ENCODE results near the gene TMBIM6. TPM values are rescaled to one million over a fixed set of nuclear protein-coding genes. Genes with fewer than 3 reads are reported as not detected.

Gene TMBIM6
- total and polyA plus RNA-seq, 9 of the 15 experiments (the other 6 are each of a cell fraction or from before 2014, with no cell fraction given): 147 to 1,288 (median 352) TPM

DNA sequence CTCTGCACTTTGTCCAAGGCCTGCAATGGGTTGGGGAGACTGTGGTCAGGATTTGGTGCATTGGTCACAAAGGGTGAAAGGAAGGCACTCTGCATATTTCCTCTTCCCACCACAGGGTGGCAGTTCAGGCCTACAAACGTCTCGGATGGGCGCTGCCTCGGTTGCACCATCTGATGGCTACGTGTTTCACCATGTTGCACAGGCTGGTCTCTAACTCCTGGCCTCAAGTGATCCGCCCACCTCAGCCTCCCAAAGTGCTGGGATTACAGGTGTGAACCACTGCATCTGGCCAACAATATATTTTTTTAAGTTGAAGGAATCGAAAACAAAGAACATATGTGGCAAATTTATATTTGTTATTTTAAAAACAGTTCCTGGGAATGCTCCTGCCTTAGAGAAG, 35.1 kb downstream of the TMBIM6 start (continued):
- TF ChIP-seq CHD1 (IDR thresholded peaks at IDR 0.05; ENCODE audit: low read length) (no peak), ZNF224 (CRISPR knock-in tag; IDR thresholded peaks at IDR 0.05) (no peak), HDAC6 (IDR thresholded peaks at IDR 0.05; ENCODE audit: low read depth, low read length) (no peak), TEAD1 (CRISPR knock-in tag; IDR thresholded peaks at IDR 0.05) (peak in 1 of 2 experiments; percentile 36; a peak in 1 of 4 replicates), SRSF7 (optimal IDR thresholded peaks at IDR 0.05; ENCODE audit: low read depth, low read length) (no peak), ETV1 (tag; conservative IDR thresholded peaks at IDR 0.05; ENCODE audit: low read depth) (no peak), ARNT (IDR thresholded peaks at IDR 0.05) (no peak), KDM4B (IDR thresholded peaks at IDR 0.05; ENCODE audit: borderline replicate concordance in 2 of 2, low read depth in 1 of 2) (no peak), KLF16 (IDR thresholded peaks at IDR 0.05) (0 out of 2 replicates have a peak, but pooled peaks have one; percentile 29), ZKSCAN1 (IDR thresholded peaks at IDR 0.05; ENCODE audit: low read depth, low read length) (peak; percentile 1; the same call in 1 of the 2 replicates), CBX2 (IDR thresholded peaks at IDR 0.05; ENCODE audit: insufficient read depth, low read length, poor library complexity, severe bottlenecking) (no peak), FOSL1 (tag; conservative IDR thresholded peaks at IDR 0.05) (no peak), KAT8 (IDR thresholded peaks at IDR 0.05; ENCODE audit: low read depth) (no peak), HDAC1 (IDR thresholded peaks at IDR 0.05) (no peak), ARID1B (IDR thresholded peaks at IDR 0.05) (peak; percentile 38; the same call in 1 of the 2 replicates), BCL6 (CRISPR knock-in tag; IDR thresholded peaks at IDR 0.05) (no peak)
- TF ChIP-seq, protein P1, sequence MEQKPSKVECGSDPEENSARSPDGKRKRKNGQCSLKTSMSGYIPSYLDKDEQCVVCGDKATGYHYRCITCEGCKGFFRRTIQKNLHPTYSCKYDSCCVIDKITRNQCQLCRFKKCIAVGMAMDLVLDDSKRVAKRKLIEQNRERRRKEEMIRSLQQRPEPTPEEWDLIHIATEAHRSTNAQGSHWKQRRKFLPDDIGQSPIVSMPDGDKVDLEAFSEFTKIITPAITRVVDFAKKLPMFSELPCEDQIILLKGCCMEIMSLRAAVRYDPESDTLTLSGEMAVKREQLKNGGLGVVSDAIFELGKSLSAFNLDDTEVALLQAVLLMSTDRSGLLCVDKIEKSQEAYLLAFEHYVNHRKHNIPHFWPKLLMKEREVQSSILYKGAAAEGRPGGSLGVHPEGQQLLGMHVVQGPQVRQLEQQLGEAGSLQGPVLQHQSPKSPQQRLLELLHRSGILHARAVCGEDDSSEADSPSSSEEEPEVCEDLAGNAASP (IDR thresholded peaks at IDR 0.05): no peak; the same call in 1 of the 2 replicates
- TF ChIP-seq, protein P2, sequence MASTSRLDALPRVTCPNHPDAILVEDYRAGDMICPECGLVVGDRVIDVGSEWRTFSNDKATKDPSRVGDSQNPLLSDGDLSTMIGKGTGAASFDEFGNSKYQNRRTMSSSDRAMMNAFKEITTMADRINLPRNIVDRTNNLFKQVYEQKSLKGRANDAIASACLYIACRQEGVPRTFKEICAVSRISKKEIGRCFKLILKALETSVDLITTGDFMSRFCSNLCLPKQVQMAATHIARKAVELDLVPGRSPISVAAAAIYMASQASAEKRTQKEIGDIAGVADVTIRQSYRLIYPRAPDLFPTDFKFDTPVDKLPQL (IDR thresholded peaks at IDR 0.05; ENCODE audit: extremely low read depth, insufficient read length): no peak
- TF ChIP-seq, protein P3, sequence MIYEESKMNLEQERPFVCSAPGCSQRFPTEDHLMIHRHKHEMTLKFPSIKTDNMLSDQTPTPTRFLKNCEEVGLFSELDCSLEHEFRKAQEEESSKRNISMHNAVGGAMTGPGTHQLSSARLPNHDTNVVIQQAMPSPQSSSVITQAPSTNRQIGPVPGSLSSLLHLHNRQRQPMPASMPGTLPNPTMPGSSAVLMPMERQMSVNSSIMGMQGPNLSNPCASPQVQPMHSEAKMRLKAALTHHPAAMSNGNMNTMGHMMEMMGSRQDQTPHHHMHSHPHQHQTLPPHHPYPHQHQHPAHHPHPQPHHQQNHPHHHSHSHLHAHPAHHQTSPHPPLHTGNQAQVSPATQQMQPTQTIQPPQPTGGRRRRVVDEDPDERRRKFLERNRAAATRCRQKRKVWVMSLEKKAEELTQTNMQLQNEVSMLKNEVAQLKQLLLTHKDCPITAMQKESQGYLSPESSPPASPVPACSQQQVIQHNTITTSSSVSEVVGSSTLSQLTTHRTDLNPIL (CRISPR knock-in tag; IDR thresholded peaks at IDR 0.05): no peak
- TF ChIP-seq, protein P4, sequence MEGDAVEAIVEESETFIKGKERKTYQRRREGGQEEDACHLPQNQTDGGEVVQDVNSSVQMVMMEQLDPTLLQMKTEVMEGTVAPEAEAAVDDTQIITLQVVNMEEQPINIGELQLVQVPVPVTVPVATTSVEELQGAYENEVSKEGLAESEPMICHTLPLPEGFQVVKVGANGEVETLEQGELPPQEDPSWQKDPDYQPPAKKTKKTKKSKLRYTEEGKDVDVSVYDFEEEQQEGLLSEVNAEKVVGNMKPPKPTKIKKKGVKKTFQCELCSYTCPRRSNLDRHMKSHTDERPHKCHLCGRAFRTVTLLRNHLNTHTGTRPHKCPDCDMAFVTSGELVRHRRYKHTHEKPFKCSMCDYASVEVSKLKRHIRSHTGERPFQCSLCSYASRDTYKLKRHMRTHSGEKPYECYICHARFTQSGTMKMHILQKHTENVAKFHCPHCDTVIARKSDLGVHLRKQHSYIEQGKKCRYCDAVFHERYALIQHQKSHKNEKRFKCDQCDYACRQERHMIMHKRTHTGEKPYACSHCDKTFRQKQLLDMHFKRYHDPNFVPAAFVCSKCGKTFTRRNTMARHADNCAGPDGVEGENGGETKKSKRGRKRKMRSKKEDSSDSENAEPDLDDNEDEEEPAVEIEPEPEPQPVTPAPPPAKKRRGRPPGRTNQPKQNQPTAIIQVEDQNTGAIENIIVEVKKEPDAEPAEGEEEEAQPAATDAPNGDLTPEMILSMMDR (IDR thresholded peaks at IDR 0.05 in 2 of 3, conservative IDR thresholded peaks at IDR 0.05 in 1 of 3; ENCODE audit: insufficient read depth in 2 of 3, low read depth in 1 of 3, low read length in 3 of 3): peak; percentile 85 to 93 (median 92)

Measured in K562 (cell line).